DMS53 (cell line): ENCODE measurements around the gene MED22.
"Not testable (repeated sequence)": the region's sequence is repeated elsewhere in the genome, so short reads cannot be mapped to it uniquely, and the experiment has no call there.

Experiments used
- DNase-seq: peaks from one replicate; lab custom pipeline; 2025; lab: John Stamatoyannopoulos, UW

The MED22 gene

DNA sequence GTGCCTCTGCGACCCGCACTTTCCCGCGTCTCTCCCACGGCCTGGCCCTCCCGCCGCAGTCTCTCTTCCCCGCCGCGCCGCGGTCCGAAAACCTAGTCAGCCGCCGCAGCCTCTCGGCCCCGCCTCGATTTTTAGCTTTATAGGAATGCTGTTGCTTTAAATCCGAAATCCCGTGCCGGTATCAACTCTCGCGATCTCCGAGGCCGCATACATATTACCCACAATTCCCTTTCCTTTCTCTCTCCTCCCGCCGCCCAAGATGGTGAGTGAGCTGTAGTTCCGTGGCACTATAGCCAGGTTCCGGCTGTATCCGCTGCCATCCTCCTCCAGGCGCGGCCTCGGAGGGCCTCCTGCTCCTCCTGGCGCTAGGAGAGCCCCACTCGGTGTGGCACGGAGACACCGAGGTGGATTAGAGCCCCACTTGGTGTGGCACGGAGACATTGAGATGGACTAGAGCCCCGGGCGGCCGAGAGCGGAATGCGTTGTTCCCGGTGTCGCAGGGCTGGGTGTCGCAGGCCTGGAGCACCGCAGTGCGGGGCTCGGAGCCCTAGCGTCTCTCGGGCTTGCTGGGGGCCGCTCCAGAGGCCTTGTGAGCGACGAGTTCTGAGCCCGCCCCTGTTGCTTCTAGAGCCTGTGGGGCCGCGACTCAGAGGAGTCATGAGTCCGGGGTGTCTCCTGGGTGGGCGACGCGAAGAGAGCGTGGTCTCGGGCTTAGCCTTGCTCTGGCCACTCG lies at the start of gene MED22, which contains the start of gene RPL7A:
TSS of gene MED22 (minus strand) at position 147 of the 733 bp plus-strand sequence. CDS start 1,469 bp downstream, outside the sequence.
TSS of gene RPL7A (plus strand) at position 234 of the 733 bp plus-strand sequence. CDS start at position 260, 26 bp downstream.
- peak; percentile 97 for DNase-seq

GRCh38 chr9:133397370-133397769 lies 49.4 kb upstream of the MED22 start:
- DNase-seq = no peak

- peak; percentile 41 for DNase-seq
These were observed 49.0 kb upstream of the MED22 start for GRCh38 chr9:133396952-133397351.

GRCh38 chr9:133394687-133395271 lies 46.8 kb upstream of the MED22 start:
- DNase-seq = no peak

DNA sequence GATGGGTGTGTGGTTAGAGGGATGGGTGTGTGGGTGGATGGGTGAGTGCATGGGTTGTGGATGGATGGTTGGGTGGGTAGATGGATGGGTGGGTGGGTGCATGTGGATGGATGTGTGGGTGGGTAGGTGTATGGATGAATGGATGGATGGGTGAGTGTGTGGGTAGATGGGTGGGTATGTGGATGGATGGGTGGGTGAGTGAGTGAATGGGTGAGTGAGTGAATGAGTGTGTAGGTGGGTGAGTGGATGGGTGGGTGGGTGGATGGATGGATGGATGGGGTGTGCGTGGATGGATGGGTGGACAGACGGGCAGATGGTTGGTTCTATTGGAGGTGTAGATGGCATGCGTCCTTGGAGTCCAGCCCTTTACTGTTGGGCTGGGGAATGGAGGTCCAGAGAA lies 45.5 kb upstream of the MED22 start:
- DNase-seq = no peak

DNA sequence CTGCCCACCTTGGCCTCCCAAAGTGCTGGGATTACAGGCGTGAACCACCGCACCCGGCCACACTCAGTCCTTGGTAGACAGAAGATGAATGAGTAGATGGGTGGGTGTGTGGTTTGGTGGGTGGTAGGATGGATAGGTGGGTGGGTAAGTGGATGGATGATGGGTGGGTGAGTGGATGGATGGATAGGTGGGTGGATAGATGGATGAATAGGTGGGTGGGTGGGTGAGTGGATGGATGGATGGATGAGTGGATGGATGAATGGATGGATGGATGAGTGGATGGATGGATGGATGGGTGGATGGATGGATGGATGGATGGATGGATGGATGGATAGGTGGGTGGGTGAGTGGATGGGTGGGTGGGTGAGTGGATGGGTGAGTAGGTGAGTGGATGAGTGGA lies 44.4 kb upstream of the MED22 start:
- not testable (repeated sequence) for DNase-seq

GRCh38 chr9:133391449-133391848 lies 43.5 kb upstream of the MED22 start:
- not testable (repeated sequence) for DNase-seq

GRCh38 chr9:133390713-133391112 lies 42.8 kb upstream of the MED22 start:
- DNase-seq = no peak

- no peak for DNase-seq
These were observed 41.6 kb upstream of the MED22 start for GRCh38 chr9:133389562-133389961.

DNA sequence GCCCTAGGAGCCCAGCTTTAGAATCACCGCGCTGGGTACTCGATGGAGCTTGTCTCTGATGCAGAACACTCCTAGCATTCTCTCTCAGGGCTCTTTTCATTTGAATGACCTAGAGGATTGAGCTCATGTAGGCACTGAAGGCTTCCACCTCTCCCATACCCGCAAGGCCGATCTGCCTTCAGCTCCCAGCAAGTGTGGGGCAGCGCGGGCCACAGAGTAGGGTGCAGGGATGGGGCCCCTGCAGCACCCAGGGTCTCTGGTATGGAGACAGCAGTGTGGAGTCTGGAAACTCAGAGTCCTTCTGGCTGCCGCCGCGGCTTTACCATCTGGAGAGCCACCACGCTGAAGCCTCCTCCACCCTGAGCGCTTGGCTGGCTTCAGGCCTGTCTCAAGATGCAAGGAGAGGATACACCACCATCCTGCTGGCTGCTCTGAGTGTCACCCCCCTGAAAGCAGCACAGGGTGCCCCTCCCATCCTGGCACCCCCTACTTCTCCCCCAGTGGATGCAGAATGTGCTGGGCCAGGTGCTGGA lies 41.2 kb upstream of the MED22 start:
- DNase-seq = no peak

DNA sequence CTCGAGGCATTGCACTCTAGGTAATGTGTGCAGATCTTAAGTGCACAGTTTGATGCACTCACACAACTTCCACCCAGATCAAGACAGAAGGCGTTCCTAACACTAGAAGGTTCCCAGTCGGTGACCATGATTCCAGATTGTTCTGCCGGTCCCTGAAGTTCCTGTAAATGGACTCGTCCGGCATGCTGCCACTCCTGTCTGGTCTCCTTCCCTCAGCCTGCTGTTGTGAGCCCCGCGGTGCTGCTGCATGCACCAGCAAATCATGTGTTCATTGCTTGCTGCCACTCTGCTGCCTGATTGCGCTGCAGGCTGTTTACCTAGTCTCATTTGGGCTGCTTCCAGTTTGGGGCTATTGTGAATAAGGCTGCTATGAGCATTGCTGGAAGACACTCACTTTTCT lies 39.7 kb upstream of the MED22 start:
- DNase-seq = no peak

GRCh38 chr9:133386338-133386737 lies 38.4 kb upstream of the MED22 start:
- DNase-seq = no peak

DNA sequence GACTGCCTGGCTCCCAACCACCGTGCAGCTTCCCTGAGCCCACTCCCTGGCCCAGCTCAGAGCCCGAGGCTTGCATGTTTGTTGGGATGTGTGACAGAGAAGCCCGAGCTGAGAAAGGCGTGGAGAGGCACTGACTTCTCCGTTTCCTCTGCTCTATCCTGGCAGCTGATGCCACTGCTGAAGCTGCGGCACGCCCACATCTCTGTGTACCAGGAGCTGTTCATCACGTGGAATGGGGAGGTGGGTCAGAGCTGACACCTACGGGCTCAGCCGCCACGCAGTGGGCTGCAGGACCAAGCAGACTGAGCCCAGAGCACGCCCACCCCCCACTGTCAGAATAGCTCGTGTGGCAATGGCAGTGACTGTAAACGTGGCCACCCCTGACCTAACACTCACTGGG lies 37.5 kb upstream of the MED22 start:
- no peak for DNase-seq

- DNase-seq = no peak
These were observed 36.9 kb upstream of the MED22 start for GRCh38 chr9:133384736-133385321.

- no peak for DNase-seq
These were observed 35.5 kb upstream of the MED22 start for GRCh38 chr9:133383438-133383837.

DNA sequence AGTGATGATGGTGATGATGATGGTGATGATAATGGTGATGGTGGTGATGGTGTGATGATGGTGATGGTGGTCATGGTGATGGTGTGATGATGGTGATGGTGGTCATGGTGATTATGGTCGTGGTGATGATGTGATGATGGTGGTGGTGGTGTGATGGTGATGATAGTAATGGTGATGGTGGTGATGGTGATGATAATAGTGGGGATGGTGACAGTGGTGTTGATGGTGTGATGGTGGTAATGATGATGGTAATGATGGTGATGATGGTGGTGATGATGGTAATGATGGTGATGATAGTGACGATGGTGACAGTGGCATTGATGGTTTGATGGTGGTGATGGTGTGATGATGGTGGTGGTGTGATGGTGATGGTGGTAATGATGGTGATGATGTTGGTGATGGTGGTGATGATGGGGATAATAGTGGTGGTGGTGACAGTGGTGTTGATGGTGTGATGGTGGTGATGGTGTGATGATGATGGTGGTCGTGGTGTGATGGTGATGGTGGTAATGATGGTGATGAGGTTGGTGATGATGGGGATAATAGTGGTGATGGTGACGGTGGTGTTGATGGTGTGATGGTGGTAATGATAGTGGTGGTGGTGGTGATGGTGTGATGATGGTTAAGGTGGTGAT lies 34.7 kb upstream of the MED22 start:
- no peak for DNase-seq

DNA sequence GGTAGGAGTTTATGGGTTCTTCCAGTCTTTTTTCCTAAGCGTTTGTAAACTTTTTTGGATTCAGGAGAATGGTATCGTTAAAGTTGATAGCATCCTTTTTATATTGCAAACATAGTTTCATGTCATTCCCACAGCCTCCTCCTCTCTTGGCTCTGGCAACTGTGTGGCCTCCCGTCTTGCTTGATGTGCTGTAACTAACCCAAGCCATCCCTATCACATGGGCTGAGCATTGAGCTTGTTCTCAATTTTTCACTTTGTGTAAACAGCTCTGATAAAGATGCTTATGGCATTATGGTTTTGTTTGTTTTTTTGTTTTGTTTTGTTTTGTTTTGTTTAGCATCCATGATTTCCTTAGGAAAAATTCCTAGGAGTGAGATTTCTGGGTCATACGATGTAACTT lies 32.8 kb upstream of the MED22 start:
- no peak for DNase-seq

GRCh38 chr9:133379153-133380086 lies 31.5 kb upstream of the MED22 start:
- DNase-seq = no peak

DNA sequence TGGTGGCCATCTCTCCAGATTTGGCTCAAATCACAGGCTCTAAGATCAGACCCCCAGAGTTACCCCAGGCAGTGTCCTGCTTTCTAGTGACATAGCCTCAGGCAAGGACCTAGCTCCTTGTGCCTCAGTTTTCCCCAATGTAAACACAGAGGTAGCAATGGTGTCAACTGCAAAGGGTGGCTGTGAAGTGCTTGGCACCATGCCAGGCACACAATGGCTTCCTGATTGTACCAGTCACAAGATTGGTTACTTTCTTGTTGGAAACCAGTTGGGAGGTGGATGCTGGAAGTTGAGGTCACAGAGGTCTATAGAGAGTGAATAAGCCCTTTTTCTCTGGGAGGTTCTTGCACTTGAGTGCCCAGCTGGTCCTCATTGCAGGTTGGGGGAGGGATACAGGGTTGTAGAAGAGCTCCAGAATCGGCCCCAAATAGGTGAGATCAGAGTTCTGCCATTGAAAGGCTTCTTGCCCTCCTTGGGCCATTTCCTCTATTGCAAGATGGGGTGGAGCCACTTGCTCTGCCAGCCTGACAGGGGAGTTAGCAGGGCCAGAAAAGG lies 30.6 kb upstream of the MED22 start:
- no peak for DNase-seq

GRCh38 chr9:133377721-133378216 lies 29.8 kb upstream of the MED22 start:
- DNase-seq = peak; percentile 59

DNA sequence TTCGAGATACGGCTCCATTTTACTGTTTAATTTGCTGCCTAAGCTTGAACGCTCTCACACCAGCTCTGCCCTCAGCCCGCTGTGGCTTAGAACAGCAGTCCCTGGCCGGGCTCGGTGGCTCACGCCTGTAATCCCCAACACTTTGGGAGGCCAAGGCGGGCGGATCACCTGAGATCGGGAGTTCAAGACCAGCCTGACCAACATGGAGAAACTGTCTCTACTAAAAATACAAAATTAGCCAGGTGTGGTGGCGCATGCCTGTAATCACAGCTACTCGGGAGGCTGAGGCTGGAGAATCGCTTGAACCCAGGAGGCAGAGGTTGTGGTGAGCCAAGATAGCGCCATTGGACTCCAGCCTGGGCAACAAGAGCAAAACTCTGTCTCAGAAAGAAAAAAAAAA lies 29.3 kb upstream of the MED22 start:
- DNase-seq = not testable (repeated sequence)
